NCI-H1694 (cell line): ENCODE measurements around the gene RUSF1.
A peak's percentile ranks its signal among the peaks of the same experiment; 100 is the strongest.
"Not testable (repeated sequence)": the region's sequence is repeated elsewhere in the genome, so short reads cannot be mapped to it uniquely, and the experiment has no call there.

ENCODE experiments used
- DNase-seq: peaks from one replicate; lab custom pipeline; 2025; lab: John Stamatoyannopoulos, UW

RUSF1 gene

DNA sequence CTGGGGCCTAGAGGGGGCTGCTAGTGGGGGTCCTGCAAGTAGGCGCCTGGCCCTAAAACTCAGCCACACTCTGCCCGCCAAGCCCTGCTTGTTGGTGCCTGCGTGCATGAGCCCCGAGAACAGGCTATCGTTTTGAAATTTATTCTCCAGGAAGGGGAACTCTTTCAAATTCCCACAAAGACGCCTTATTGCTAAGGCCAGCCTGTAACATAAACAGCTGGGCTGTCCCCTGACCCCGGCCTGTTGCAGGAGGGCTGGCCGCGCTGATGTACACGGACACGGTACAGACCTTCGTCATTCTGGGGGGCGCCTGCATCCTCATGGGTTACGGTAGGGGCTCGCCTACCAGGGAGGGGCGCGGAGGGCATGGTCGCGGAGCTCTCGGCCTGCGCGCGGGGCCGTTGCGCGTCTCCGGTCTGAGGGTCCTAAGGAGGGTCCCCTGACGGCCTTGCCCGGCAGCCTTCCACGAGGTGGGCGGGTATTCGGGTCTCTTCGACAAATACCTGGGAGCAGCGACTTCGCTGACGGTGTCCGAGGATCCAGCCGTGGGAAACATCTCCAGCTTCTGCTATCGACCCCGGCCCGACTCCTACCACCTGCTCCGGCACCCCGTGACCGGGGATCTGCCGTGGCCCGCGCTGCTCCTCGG lies 21.0 kb downstream of the RUSF1 start:
- no peak for DNase-seq

DNA sequence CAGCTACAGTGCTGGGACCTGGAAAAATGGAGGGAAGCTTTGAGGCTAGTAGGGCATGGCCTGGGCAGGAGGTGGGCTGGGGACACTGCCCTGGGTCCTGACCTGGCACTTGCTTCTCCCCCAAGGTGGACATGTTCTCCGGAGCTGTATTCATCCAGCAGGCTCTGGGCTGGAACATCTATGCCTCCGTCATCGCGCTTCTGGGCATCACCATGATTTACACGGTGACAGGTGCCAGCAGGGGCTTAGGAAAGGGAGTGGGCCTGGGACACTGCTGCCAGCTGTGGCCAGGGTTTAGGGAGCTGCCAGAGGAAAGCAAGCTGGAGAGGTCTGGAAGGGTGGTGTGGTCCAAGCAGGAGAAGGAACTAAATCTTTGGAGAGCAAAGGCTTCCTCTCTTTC lies 22.1 kb downstream of the RUSF1 start:
- DNase-seq: no peak

- DNase-seq: no peak
These were observed 22.6 kb downstream of the RUSF1 start for GRCh38 chr16:31485571-31485970.

DNA sequence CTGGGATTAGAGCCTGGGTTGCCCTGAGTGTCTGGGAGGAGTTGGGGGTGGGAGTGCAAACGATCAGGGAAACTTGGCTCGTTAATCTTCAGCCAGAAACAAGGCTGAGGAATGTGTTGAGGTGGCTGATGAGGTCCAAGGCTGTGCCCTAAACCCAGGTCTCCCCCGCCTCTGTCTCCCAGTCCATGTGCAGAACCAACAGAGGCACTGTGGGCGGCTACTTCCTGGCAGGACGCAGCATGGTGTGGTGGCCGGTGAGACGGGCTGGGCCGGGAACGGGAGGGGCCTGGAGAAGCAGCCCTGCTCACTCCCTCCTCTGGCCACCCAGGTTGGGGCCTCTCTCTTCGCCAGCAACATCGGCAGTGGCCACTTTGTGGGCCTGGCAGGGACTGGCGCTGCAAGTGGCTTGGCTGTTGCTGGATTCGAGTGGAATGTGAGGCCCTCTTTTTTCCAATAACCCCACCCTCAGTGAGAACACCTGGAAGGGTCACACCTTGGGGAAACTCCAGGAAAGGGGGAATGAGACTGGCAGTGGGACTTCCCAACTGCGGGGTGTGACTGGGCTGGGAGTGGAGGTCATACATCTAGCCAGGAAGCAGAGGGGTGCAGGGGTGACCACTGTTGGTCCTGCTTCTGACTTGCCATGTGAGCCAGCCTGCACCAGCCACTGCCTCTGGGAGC lies 23.6 kb downstream of the RUSF1 start:
- DNase-seq: no peak

DNA sequence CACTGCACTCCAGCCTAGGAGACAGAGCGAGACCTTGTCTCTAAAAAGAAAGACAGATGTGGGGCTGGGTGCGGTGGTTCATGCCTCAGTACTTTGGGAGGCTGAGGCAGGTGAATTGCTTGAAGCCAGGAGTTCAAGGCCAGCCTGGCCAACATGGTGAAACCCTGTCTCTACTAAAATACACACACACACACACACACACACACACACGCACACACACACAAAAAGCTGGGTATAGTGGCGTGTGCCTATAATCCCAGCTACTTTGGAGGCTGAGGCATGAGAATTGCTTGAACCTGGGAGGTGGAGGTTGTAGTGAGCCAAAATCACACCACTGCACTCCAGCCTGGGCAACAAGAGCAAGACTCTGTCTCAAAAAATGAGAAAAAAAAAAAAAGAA lies 24.1 kb downstream of the RUSF1 start:
- not testable (repeated sequence) for DNase-seq

GRCh38 chr16:31483081-31483480 lies 25.1 kb downstream of the RUSF1 start, which contains the start of gene SLC5A2:
TSS of gene SLC5A2 (plus strand) at chr16:31483123. CDS start at chr16:31483137, 14 bp downstream.
- DNase-seq: no peak

DNA sequence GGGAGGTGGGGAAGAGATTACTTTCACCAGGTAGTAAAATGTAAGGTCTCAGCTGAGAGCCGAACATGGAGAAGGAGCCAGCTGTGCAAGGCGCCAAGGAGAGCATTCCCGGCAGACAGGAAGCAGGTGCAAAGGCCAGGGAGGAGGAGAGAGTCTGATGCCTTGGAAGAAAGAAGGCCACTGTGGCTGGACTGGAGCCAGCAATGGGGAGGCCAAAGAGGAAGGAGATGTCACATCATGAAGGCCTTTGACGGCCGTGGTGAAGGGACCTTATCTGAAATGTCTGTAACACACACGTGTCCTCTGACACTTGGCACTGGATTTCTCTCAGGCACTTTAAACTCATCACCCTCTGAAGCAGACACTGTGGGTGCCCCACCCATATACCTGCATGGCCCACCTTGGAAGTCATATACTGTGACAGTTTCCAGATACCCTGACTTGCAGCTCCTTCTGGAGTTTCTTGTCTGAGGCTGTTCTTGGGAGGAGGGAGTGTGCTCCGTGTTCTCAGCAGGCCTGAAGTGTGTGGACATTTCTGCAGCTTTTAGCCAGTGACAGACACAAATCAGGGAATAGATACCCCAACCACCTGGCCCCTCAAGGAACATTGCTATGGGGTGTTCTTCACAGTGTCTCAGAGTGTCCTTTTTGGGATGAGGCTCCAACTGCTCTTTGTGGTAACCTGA lies 27.2 kb downstream of the RUSF1 start:
- no peak for DNase-seq

DNA sequence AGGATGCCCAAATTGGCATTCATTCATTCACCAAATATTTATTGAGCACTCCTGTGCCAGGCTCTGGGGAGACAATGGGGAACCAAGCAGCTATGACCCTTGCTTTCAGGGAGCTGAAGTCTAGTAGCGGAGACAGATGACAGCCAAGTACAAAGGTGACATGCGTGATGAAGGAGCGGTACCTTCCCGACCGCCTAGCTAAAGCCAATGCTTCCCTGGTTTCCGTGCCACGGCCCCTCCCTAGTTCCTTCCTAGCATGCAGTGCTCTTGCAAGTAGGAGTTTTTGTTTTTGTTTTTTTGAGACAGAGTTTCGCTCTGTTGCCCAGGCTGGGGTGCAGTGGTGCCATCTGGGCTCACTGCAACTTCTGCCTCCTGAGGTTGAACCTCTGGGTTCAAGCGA lies 28.4 kb downstream of the RUSF1 start:
- no peak for DNase-seq

DNA sequence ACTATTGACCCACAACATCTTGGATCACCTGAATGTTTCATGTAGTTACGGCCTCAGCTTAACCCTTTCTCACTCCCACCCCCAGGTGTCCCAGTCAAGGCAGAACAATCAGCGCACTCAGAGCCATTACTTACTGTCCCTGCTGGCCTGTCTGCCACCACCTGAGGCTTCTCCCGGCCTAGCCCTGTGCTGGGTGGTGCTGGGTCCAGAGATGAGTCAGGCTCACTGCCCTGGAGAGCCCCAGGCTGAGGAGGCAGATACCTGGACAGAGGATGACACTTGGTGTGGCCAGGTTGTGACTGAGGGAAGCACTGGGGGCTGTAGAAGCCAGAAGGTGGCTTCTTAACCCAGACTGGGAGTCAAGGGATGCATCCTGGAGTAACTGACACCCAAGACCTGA lies 29.2 kb downstream of the RUSF1 start:
- DNase-seq: no peak

GRCh38 chr16:31477220-31478216 lies 30.7 kb downstream of the RUSF1 start:
- DNase-seq: no peak

- DNase-seq: no peak
These were observed 31.6 kb downstream of the RUSF1 start for GRCh38 chr16:31476303-31477219.

GRCh38 chr16:31475946-31476302 lies 32.3 kb downstream of the RUSF1 start:
- no peak for DNase-seq

DNA sequence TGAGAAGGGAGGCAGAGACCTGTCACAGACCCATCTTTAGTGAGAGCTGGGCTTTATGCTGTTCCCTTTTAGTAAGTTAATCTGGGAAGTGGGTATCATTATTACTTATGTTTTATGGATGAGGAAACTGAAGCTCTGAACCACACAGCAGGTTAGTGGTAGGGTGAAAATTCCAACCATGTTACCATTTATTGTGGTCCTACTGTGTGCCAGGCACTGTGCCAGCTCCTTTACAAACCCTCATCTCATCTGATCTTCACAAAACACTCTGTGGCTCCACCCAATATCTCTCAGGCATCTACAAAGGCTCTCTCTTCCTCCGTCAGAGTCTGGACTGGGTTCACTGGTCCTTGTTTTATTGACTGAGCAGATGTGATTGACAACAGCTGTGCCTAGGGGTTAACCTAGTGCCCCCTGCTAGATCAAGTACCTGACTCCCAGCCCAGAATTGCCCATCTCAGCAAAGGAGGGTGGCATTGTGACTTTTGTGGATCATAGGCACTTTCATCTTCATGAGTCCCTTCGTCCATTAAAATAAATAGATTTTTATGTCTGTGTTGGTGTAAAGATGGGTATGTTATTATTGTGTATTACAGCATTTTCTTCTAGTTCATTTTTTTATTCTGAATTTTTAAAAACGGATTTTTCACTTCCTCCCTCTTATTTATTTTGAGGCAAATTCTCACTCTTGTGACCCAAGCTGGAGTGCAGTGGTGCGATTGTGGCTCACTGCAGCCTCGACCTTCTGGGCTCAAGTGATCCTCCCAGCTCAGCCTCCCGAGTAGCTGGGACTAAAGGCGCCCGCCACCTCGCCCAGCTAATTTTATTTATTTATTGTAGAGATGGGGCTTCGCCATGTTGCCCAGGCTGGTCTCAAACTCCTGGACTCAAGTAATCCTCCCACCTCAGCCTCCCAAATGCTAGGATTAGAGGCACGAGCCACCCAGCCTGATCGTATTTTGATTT lies 33.1 kb downstream of the RUSF1 start:
- DNase-seq: no peak

- DNase-seq: no peak
These were observed 33.9 kb downstream of the RUSF1 start for GRCh38 chr16:31474173-31474714.

DNA sequence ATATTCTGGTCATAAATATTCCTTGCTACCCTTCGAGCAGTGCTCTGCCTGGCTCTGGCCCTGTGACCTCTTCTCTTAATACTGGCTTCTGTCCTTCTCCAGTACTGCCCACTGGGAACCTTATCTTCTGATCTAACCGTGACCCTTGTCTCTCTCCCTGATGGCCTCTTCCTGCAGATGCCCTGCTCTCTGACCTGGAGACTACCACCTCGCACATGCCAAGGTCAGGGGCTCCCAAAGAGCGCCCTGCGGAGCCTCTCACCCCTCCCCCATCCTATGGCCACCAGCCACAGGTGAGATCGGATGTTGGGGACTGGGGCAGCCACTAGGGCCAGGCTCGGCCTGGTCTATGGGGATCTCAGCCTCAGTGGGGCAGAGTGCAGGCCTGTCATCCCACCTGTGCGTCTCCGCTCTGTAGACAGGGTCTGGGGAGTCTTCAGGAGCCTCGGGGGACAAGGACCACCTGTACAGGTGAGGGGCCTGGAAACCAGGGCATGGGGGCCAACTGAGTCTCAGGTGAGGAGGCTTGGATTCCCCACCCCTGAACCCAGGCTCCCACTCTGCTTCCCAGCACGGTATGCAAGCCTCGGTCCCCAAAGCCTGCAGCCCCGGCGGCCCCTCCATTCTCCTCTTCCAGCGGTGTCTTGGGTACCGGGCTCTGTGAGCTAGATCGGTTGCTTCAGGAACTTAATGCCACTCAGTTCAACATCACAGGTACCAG lies 34.8 kb downstream of the RUSF1 start:
- DNase-seq: no peak

DNA sequence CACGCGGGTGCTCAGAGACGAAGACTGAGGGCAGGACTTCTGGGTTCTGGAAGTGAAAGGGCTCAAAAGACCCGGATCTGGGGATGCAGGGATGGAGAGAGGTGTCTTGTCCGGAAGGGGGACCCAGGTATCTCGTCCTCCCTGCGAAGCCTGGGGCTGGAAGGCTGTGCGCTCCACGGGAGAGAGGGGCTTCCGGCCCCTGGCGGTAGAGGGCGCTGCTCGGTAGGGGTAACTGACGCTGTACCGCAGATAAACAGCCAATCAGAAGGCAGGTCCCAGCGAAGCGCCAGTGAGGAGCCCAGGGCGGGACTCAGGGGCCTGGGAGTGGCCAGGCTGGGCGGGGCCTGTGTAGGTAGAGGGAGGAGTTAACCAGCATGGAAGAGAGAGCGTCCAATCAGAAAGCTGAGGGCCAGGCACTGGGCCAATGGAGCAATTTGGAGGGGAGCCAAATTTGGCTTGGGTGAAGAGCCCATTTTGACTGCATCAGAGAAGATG lies 35.4 kb downstream of the RUSF1 start:
- peak; percentile 29 for DNase-seq

DNA sequence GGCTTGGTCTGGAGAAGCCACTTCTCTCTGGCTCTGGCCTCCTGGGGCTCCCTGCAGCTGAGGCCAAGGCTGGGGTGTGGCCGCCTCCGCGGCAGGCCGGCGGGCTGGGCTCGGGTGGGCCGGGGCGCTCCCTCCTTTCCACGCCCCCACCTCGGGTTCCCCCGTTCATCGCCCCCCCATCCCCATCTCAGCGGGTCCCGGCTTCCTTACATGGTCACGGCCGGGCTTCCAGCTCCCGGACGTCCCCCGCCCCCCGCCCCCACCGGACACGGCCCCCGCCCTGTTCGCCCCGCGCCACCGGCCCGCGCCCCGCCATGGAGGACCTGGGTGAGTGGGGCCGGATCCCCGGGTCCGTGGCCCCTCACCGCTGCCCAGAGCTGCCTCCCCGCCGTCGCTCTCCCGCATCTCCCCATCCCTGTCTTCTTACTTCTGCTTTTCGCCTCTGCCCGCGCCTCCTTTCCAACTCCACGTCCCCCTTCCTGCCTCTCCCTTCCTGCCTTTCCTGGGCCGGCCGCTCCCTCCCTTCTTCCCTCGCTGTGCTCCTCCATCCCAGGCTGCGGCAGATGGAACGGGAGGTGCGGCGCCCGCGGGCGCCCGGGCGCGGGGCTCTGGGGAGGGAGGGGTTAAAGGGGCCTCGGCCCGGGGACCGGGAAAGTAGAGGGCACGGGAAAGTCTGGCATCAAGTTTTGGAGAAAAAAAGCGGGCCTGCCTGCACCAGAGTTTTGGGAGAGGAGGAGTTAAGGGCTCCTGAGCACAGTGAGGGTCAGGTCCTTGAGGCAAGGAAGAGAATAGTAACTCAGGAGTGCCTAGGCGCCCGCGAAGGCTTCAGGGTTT lies 36.1 kb downstream of the RUSF1 start, which contains the start of gene TGFB1I1:
Gene TGFB1I1 (plus strand): TSS at position 278 of the 834 bp plus-strand sequence. CDS start 37 bp downstream, at position 315.
- DNase-seq: no peak
